Neutrophil (primary cell): Measurements from ENCODE around the gene KIF5A.

Experiments
- H3K27ac ChIP-seq: fragments of 200-600 bp; sonication (generic); 2 replicates; pipeline ENCODE4 v1.5.1; 2016; ENCODE audit warnings: mild to moderate bottlenecking, moderate library complexity
- H3K27me3 ChIP-seq: fragments of 200-600 bp; sonication (generic); 2 replicates; pipeline ENCODE4 v1.6.0; 2016; ENCODE audit warnings: mild to moderate bottlenecking
- H3K36me3 ChIP-seq: fragments of 200-600 bp; sonication (generic); 2 replicates; pipeline ENCODE4 v1.5.1; 2017
- H3K4me1 ChIP-seq, 2 experiments: fragments of 200-600 bp in 1 of 2; sonication (generic) in 1 of 2; 1 replicate in 1 of 2; 2 replicates in 1 of 2; pipeline versions ENCODE4 v1.5.1 to v1.6.1; 2013 to 2016; ENCODE audit warnings: low read depth in 1 of 2, low read length in 1 of 2, mild to moderate bottlenecking in 1 of 2, moderate library complexity in 1 of 2; ENCODE audit not compliant: control insufficient read depth in 1 of 2, insufficient read depth in 1 of 2
- H3K4me3 ChIP-seq, 2 experiments: fragments of 200-600 bp in 1 of 2; sonication (generic) in 1 of 2; 1 replicate in 1 of 2; 2 replicates in 1 of 2; pipeline ENCODE4 v1.5.1; 2013 to 2016; ENCODE audit warnings: low read depth in 1 of 2, low read length in 1 of 2, mild to moderate bottlenecking in 1 of 2, moderate library complexity in 1 of 2
- H3K9me3 ChIP-seq: fragments of 200-600 bp; sonication (generic); 2 replicates; pipeline ENCODE4 v1.5.1; 2016
- CTCF ChIP-seq: fragments of 200-600 bp; sonication (generic); IDR thresholded peaks from 2 replicates; pipeline ENCODE4 v1.5.1; 2016; ENCODE audit warnings: antibody characterized with exemption

The KIF5A gene

DNA sequence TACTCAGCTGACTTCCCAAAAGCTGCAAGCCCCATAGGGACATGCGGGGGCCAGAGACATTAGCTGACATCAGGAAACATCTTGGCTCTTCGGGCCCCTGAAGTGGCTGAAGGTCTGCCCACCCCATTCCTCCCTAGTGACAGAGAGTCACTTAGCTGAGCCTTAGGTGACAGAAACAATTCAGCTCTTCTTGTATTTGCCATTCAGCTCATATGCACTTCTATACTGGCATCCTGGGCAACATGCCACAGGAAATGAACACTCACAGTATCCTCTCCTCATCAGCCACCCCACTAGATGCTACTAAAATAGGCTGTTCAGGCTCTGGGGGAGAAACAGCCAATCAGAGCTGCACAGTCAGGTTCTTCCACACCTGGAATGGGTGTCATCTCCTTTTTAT is 6.3 kb upstream of the KIF5A start:
- H3K27me3 ChIP-seq = peaks cover 8% of the 10 kb centered on the region
- no peaks in the 10 kb centered on the region for H3K9me3 ChIP-seq
- H3K36me3 ChIP-seq = peaks cover 42% of the 10 kb centered on the region
- H3K4me1 ChIP-seq = peaks cover 31 to 32% of the 10 kb centered on the region in 2 experiments
- no peak overlapping the region for H3K4me3 ChIP-seq
- TF ChIP-seq CTCF = no peak
- H3K27ac ChIP-seq = no peak overlapping the region

DNA sequence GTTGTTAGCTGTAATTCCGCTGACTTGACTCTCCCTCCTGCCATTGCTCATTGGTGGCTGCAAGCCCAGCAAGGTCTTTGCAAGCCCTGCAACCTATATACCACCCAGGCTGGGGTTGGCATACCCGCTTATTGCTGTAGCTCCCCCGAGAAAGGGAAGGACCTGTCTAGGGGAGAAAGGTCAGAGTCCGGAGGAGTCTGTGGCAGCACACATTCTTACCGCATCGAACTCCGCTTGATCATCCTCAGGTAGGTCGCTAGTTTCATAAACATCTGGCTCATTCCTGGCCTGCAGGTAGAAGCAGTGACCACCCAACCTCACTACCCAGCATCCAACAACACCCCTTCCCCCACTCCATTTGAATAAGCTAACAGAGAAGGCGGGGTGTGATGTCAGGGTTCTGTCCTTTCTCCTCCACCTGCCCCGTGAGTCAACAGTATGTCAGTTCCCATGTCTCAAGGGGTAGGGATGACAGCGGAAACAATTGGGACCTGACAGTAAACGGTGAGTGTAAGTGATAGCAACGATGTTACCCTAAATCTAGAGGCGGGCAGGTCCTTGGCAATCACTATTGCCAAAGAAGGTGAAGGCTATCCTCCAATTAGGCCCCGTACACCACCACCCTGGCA is 3.9 kb upstream of the KIF5A start:
- Histone ChIP-seq H3K9me3 (no peaks in the 10 kb centered on the region), H3K27me3 (peaks cover 32% of the 10 kb centered on the region), H3K27ac (peak overlapping the region; percentile 83), H3K36me3 (peaks cover 20% of the 10 kb centered on the region), H3K4me3 (peak overlapping the region; percentile 72 to 92), H3K4me1 (peaks cover 36 to 42% of the 10 kb centered on the region in 2 experiments)
- TF ChIP-seq CTCF = no peak

GRCh38 chr12:57546438-57547287 is 3.2 kb upstream of the KIF5A start, which contains the start of gene DCTN2:
Gene DCTN2 (minus strand): TSS chr12:57547192. CDS start chr12:57547063, 129 bp downstream.
- Histone ChIP-seq H3K9me3 (no peaks in the 10 kb centered on the region), H3K27ac (peak within 1 kb of the TSS; percentile 83), H3K27me3 (peaks cover 39% of the 10 kb centered on the region), H3K36me3 (peaks cover 13% of the 10 kb centered on the region), H3K4me3 (peak within 1 kb of the TSS; percentile 72 to 92), H3K4me1 (peaks cover 36 to 42% of the 10 kb centered on the region in 2 experiments)
- TF ChIP-seq CTCF = peak; percentile 17

GRCh38 chr12:57547288-57548012 is 2.4 kb upstream of the KIF5A start:
- H3K9me3 ChIP-seq = no peaks in the 10 kb centered on the region
- peaks cover 47% of the 10 kb centered on the region for H3K27me3 ChIP-seq
- TF ChIP-seq CTCF = no peak
- peaks cover 36 to 42% of the 10 kb centered on the region in 2 experiments for H3K4me1 ChIP-seq
- peak overlapping the region; percentile 83 for H3K27ac ChIP-seq
- peaks cover 5% of the 10 kb centered on the region for H3K36me3 ChIP-seq
- peak overlapping the region; percentile 72 to 92 for H3K4me3 ChIP-seq

DNA sequence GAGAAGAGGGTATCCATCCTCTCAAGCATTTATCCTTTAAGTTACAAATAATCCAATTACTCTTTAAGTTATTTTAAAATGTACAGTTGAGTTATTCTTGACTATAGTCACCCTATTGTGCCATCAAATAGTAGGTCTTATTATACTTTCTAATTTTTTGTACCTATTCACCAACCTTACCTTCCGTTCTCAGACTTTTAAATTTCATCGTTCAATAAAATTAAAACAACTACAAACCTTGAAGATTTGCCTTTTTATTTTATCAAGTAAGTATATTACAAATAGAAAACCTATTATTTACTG is 1.9 kb upstream of the KIF5A start:
- Histone ChIP-seq H3K9me3 (no peaks in the 10 kb centered on the region), H3K27me3 (peaks cover 52% of the 10 kb centered on the region), H3K36me3 (no peaks in the 10 kb centered on the region), H3K4me3 (peak overlapping the region in 1 of 2 experiments; percentile 92), H3K27ac (no peak overlapping the region), H3K4me1 (peaks cover 36 to 42% of the 10 kb centered on the region in 2 experiments)
- TF ChIP-seq CTCF = no peak
